ENCODE measurements around the gene NUP85.

NUP85 gene

DNA sequence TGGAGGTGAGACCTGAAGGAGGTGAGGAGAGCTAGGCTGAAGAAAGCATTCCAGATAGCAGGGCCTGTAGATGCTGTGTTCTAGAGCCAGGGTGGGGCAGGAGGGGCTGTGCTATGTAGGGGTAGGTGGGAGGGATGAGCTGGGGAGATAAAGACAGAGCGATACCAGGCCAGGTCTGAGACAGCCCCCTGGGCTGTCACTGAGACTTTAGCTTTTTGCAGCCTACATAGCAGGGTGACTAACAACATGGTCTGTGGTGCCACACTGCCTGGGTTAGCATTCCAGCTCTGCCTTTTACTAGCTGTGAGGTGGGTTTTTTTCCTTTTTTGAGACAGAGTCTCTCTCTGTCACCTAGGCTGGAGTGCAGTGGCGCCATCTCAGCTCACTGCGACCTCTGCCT, 14.3 kb downstream of the NUP85 start:
- Histone ChIP-seq H3K27me3 (ENCODE audit: insufficient read depth, low read length) (no peaks in the 10 kb centered on the region), H3K4me1 (ENCODE audit: insufficient read depth, low read length, severe bottlenecking) (no peaks in the 10 kb centered on the region), H3K4me3 (ENCODE audit: low read depth, low read length, poor library complexity, severe bottlenecking) (no peak overlapping the region), H3K9me3 (ENCODE audit: low read length) (no peaks in the 10 kb centered on the region), H3K79me2 (ENCODE audit: insufficient read depth, low read length) (no peaks in the 10 kb centered on the region), H3K36me3 (ENCODE audit: insufficient read depth, low read length) (peaks cover 80% of the 10 kb centered on the region), H2AFZ (ENCODE audit: low read length) (no peak overlapping the region), H4K20me1 (ENCODE audit: insufficient read depth, low read length) (no peaks in the 10 kb centered on the region), H3K4me2 (ENCODE audit: low read length) (no peak overlapping the region), H3F3A (ENCODE audit: insufficient read depth, low read length) (no peaks in the 10 kb centered on the region), H3K27ac (ENCODE audit: low read depth, low read length, poor library complexity, severe bottlenecking) (no peak overlapping the region), H3K9me2 (ENCODE audit: low read depth, low read length) (no peaks in the 10 kb centered on the region), H3K9ac (ENCODE audit: low read length) (no peak overlapping the region)
- no peak for TF ChIP-seq EZH2 (IDR thresholded peaks at IDR 0.05; ENCODE audit: borderline replicate concordance, low read length)
- TF ChIP-seq, protein P1, sequence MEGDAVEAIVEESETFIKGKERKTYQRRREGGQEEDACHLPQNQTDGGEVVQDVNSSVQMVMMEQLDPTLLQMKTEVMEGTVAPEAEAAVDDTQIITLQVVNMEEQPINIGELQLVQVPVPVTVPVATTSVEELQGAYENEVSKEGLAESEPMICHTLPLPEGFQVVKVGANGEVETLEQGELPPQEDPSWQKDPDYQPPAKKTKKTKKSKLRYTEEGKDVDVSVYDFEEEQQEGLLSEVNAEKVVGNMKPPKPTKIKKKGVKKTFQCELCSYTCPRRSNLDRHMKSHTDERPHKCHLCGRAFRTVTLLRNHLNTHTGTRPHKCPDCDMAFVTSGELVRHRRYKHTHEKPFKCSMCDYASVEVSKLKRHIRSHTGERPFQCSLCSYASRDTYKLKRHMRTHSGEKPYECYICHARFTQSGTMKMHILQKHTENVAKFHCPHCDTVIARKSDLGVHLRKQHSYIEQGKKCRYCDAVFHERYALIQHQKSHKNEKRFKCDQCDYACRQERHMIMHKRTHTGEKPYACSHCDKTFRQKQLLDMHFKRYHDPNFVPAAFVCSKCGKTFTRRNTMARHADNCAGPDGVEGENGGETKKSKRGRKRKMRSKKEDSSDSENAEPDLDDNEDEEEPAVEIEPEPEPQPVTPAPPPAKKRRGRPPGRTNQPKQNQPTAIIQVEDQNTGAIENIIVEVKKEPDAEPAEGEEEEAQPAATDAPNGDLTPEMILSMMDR (IDR thresholded peaks at IDR 0.05; ENCODE audit: low read length): no peak

DNA sequence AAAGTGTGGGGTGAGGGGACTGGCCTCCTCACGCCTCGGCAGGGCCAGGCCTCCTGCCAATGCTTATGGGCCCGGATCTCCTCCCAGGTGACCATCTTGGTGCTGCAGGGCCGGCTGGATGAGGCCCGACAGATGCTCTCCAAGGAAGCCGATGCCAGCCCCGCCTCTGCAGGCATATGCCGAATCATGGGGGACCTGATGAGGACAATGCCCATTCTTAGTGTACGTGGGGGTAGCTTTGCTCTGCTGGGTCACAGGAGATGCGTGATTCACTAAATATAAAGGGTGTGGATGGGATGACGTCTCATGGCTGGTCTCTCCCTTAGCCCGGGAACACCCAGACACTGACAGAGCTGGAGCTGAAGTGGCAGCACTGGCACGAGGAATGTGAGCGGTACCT, 19.5 kb downstream of the NUP85 start:
- Histone ChIP-seq H3K9me2 (ENCODE audit: low read depth, low read length) (no peaks in the 10 kb centered on the region), H3F3A (ENCODE audit: insufficient read depth, low read length) (no peaks in the 10 kb centered on the region), H3K36me3 (ENCODE audit: insufficient read depth, low read length) (peaks cover 77% of the 10 kb centered on the region), H3K4me3 (ENCODE audit: low read depth, low read length, poor library complexity, severe bottlenecking) (no peak overlapping the region), H3K4me1 (ENCODE audit: insufficient read depth, low read length, severe bottlenecking) (no peaks in the 10 kb centered on the region), H4K20me1 (ENCODE audit: insufficient read depth, low read length) (no peaks in the 10 kb centered on the region), H2AFZ (ENCODE audit: low read length) (no peak overlapping the region), H3K79me2 (ENCODE audit: insufficient read depth, low read length) (no peaks in the 10 kb centered on the region), H3K4me2 (ENCODE audit: low read length) (no peak overlapping the region), H3K27me3 (ENCODE audit: insufficient read depth, low read length) (no peaks in the 10 kb centered on the region), H3K9me3 (ENCODE audit: low read length) (no peaks in the 10 kb centered on the region), H3K27ac (ENCODE audit: low read depth, low read length, poor library complexity, severe bottlenecking) (no peak overlapping the region), H3K9ac (ENCODE audit: low read length) (no peak overlapping the region)
- TF ChIP-seq EZH2 (IDR thresholded peaks at IDR 0.05; ENCODE audit: borderline replicate concordance, low read length): no peak
- TF ChIP-seq, protein P1 (IDR thresholded peaks at IDR 0.05; ENCODE audit: low read length): no peak

DNA sequence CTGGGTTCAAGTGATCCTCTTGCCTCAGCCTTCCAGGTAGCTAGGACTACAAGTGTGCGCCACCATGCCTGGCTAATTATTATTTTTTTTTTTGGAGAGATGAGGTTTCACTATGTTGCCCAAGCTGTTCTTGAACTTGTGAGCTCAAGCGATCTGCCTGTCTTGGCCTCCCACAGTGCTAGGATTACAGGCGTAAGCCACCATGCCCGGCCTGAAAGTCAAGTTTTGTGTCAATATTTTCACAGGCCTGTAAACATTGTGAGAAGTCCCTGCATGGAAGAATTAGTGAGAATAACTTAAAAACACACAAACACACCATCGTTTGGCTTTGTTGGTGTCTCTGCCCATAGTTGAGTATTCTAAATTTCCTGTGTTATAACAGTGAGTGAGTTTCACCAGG, 22.2 kb downstream of the NUP85 start:
- no peaks in the 10 kb centered on the region for H3K9me3 ChIP-seq (ENCODE audit: low read length)
- H3K9ac ChIP-seq (ENCODE audit: low read length): no peak overlapping the region
- no peak overlapping the region for H3K4me2 ChIP-seq (ENCODE audit: low read length)
- H3K4me1 ChIP-seq (ENCODE audit: insufficient read depth, low read length, severe bottlenecking): no peaks in the 10 kb centered on the region
- no peaks in the 10 kb centered on the region for H3K27me3 ChIP-seq (ENCODE audit: insufficient read depth, low read length)
- H3K27ac ChIP-seq (ENCODE audit: low read depth, low read length, poor library complexity, severe bottlenecking): no peak overlapping the region
- no peaks in the 10 kb centered on the region for H3F3A ChIP-seq (ENCODE audit: insufficient read depth, low read length)
- H2AFZ ChIP-seq (ENCODE audit: low read length): no peak overlapping the region
- TF ChIP-seq EZH2 (IDR thresholded peaks at IDR 0.05; ENCODE audit: borderline replicate concordance, low read length): no peak
- TF ChIP-seq, protein P1 (IDR thresholded peaks at IDR 0.05; ENCODE audit: low read length): no peak
- H3K9me2 ChIP-seq (ENCODE audit: low read depth, low read length): no peaks in the 10 kb centered on the region
- H3K79me2 ChIP-seq (ENCODE audit: insufficient read depth, low read length): no peaks in the 10 kb centered on the region
- peaks cover 87% of the 10 kb centered on the region for H3K36me3 ChIP-seq (ENCODE audit: insufficient read depth, low read length)
- H3K4me3 ChIP-seq (ENCODE audit: low read depth, low read length, poor library complexity, severe bottlenecking): no peak overlapping the region
- H4K20me1 ChIP-seq (ENCODE audit: insufficient read depth, low read length): no peaks in the 10 kb centered on the region

Measured in OCI-LY1 (cell line).